ENCODE measurements around the gene MATN1. TPM values are rescaled to one million over a fixed set of nuclear protein-coding genes. Genes with fewer than 3 reads are reported as not detected.

Gene MATN1
- total RNA-seq, 1 experiment from 2014 or later, result 0.47 TPM

DNA sequence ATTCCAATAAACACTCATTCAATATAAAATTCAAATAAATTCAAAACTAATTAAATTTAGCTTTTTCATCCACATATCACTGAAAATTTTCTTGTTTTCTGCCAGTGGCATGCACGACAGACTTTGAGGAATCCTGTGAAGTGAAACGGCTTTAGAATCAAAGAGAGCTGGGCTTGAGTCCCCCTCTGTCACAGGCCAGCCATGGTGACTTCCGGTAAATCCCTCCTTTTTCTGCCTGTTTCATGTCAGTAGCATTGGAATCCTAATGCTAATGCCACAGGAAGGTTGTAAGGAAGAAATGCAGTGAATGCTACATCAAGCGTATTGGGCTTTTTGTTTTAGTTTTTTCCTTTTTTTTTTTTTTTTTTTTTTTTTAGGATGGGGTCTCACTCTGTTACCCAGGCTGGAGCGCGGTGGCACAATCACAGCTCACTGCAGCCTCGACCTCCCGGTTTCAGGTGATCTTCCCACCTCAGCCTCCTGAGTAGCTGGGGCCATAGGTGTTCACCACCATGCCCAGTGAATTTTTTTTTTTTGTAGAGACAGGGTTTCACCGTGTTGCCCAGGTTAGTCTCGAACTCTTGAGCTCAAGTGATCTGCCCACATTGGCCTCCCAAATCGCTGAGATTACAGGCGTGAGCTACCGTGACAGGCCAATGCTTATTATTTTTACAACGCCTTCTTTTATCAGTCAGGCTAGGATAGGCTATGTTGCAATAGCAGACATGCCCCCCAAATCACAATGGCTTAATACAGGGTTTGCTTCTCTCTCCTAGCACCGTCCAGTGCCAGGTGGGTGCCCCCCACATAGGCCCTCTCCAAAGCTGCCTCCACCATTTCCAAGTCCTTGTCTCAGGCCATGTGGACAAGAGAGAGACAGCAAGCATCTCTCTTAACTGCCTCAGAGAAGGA lies 3.6 kb upstream of the MATN1 start:
- TF ChIP-seq, protein P1, sequence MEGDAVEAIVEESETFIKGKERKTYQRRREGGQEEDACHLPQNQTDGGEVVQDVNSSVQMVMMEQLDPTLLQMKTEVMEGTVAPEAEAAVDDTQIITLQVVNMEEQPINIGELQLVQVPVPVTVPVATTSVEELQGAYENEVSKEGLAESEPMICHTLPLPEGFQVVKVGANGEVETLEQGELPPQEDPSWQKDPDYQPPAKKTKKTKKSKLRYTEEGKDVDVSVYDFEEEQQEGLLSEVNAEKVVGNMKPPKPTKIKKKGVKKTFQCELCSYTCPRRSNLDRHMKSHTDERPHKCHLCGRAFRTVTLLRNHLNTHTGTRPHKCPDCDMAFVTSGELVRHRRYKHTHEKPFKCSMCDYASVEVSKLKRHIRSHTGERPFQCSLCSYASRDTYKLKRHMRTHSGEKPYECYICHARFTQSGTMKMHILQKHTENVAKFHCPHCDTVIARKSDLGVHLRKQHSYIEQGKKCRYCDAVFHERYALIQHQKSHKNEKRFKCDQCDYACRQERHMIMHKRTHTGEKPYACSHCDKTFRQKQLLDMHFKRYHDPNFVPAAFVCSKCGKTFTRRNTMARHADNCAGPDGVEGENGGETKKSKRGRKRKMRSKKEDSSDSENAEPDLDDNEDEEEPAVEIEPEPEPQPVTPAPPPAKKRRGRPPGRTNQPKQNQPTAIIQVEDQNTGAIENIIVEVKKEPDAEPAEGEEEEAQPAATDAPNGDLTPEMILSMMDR (IDR thresholded peaks at IDR 0.05; ENCODE audit: unreplicated experiment), result no peak
- BruUV-seq (replicated peaks), result no TSS peak
- no peaks in the 10 kb centered on the region for H3K9me3 Mint-ChIP-seq (ENCODE audit: unreplicated experiment)
- no peak overlapping the region for H3K27ac Mint-ChIP-seq (ENCODE audit: low read depth, unreplicated experiment)
- POLR2A ChIA-PET, result interaction anchor here (0.6 to 2.2 kb wide), 12 partner anchors 8 to 187 kb away, joined by 3 to 14 read pairs (median 4); no protein-coding TSS in a partner anchor
- no peaks in the 10 kb centered on the region for H3K4me1 Mint-ChIP-seq (ENCODE audit: insufficient read depth, unreplicated experiment)
- H3K4me3 Mint-ChIP-seq (ENCODE audit: unreplicated experiment), result no peak overlapping the region
- intact Hi-C loops (cut with micrococcal nuclease), result no loop called here
- DNase-seq (ENCODE audit: unreplicated experiment), result no peak
- CTCF ChIA-PET, result interaction anchor here (0.6 to 12.8 kb wide), 7 partner anchors 7 to 185 kb away, joined by 3 to 198 read pairs (median 3); no protein-coding TSS in a partner anchor
- no peaks in the 10 kb centered on the region for H3K27me3 Mint-ChIP-seq (ENCODE audit: insufficient read depth, unreplicated experiment)
- H3K36me3 Mint-ChIP-seq (ENCODE audit: insufficient read depth, unreplicated experiment), result peaks cover 30% of the 10 kb centered on the region

DNA sequence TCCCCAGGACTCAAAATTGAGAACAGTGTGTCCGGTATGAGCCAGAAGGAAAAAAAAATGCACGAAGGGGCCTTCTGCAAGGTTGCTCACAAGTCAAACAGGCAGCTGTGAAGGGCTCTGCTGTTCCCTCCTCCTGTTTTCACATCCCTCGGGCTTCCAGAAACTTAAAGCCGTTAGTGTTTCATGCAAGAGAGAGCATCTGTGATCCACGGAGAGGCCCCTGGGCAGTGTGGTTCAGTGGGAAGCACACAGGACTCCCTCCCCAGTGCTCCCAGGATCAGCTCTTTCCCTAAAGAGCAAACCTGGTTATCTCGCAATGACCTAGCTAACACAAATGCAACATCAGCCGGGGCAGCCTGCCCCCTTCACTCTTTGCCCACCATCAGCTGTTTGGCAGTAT lies 2.9 kb upstream of the MATN1 start:
- H3K27me3 Mint-ChIP-seq (ENCODE audit: insufficient read depth, unreplicated experiment), result no peaks in the 10 kb centered on the region
- no TSS peak for BruUV-seq (replicated peaks)
- H3K4me3 Mint-ChIP-seq (ENCODE audit: unreplicated experiment), result no peak overlapping the region
- POLR2A ChIA-PET, result interaction anchor here (0.7 to 1.2 kb wide), 3 partner anchors 52 to 57 kb away, joined by 3 to 5 read pairs (median 3); no protein-coding TSS in a partner anchor
- peaks cover 36% of the 10 kb centered on the region for H3K36me3 Mint-ChIP-seq (ENCODE audit: insufficient read depth, unreplicated experiment)
- TF ChIP-seq, protein P1 (IDR thresholded peaks at IDR 0.05; ENCODE audit: unreplicated experiment), result no peak
- CTCF ChIA-PET, result interaction anchor here (0.8 to 12.8 kb wide), 3 partner anchors 54 to 184 kb away, joined by 3 to 198 read pairs (median 3); no protein-coding TSS in a partner anchor
- no peaks in the 10 kb centered on the region for H3K9me3 Mint-ChIP-seq (ENCODE audit: unreplicated experiment)
- intact Hi-C loops (cut with micrococcal nuclease), result no loop called here
- no peak overlapping the region for H3K27ac Mint-ChIP-seq (ENCODE audit: low read depth, unreplicated experiment)
- H3K4me1 Mint-ChIP-seq (ENCODE audit: insufficient read depth, unreplicated experiment), result no peaks in the 10 kb centered on the region
- no peak for DNase-seq (ENCODE audit: unreplicated experiment)

DNA sequence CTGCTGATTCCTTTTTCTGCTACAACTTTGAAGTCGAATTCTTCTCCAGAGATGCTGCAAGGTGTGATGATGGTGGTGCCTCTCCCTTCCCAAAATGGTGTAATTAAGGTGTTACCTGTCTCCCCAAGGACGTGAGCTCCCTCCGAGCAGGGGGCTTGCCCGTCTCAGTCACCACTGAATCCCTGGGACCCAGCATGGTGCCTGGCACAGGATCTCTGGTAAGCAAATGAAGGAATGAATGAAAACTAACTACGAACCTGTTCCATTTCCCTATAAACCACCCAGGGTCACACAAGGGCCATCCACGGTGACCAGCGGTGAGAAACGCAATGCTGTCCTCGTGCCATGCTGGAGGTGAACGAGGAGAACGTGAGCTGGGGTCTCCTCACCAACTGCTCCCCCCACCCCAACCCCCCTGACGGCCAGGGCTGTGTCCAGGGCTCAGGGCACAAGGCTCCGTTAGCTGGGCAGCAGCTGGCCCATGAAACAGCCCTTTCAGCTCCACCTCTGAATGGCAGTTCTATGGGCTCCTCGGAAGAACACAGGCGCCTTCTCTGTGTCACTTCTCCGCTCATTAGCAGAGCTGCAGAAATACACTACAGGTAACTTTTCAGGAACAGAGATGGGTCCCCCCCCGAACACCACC lies 2.2 kb upstream of the MATN1 start:
- TF ChIP-seq, protein P1 (IDR thresholded peaks at IDR 0.05; ENCODE audit: unreplicated experiment), result no peak
- Mint-ChIP-seq H3K27ac (ENCODE audit: low read depth, unreplicated experiment) (no peak overlapping the region), H3K4me1 (ENCODE audit: insufficient read depth, unreplicated experiment) (no peaks in the 10 kb centered on the region), H3K27me3 (ENCODE audit: insufficient read depth, unreplicated experiment) (no peaks in the 10 kb centered on the region), H3K9me3 (ENCODE audit: unreplicated experiment) (no peaks in the 10 kb centered on the region), H3K36me3 (ENCODE audit: insufficient read depth, unreplicated experiment) (peaks cover 37% of the 10 kb centered on the region), H3K4me3 (ENCODE audit: unreplicated experiment) (no peak overlapping the region)
- BruUV-seq (replicated peaks), result no TSS peak
- ChIA-PET POLR2A (interaction anchor here (1.1 to 1.3 kb wide), 3 partner anchors 21 to 54 kb away, joined by 3 to 5 read pairs (median 3); no protein-coding TSS in a partner anchor), CTCF (interaction anchor here (0.7 to 12.8 kb wide), 5 partner anchors 55 to 1835 kb away, joined by 3 to 198 read pairs (median 5); no protein-coding TSS in a partner anchor)
- intact Hi-C loops (cut with micrococcal nuclease), result no loop called here
- DNase-seq (ENCODE audit: unreplicated experiment), result no peak
